GM19193 (cell line): ENCODE measurements around the gene GNG4.

Experiments
- POLR2A ChIP-seq: IDR thresholded peaks from 4 replicates; pipeline ENCODE4 v1.6.1; 2011; ENCODE audit not compliant: insufficient read depth, insufficient read length; ENCODE audit errors: extremely low read depth

The GNG4 gene

GRCh38 chr1:235642011-235642942, 7.3 kb downstream of the GNG4 start:
- no peak for TF ChIP-seq POLR2A

GRCh38 chr1:235640580-235640979, 9.0 kb downstream of the GNG4 start:
- no peak for TF ChIP-seq POLR2A

- TF ChIP-seq POLR2A: no peak
These were observed 10.1 kb downstream of the GNG4 start for GRCh38 chr1:235639226-235640205.

- no peak for TF ChIP-seq POLR2A
These were observed 11.6 kb downstream of the GNG4 start for GRCh38 chr1:235637756-235638534.

GRCh38 chr1:235635938-235636662, 13.5 kb downstream of the GNG4 start:
- no peak for TF ChIP-seq POLR2A

DNA sequence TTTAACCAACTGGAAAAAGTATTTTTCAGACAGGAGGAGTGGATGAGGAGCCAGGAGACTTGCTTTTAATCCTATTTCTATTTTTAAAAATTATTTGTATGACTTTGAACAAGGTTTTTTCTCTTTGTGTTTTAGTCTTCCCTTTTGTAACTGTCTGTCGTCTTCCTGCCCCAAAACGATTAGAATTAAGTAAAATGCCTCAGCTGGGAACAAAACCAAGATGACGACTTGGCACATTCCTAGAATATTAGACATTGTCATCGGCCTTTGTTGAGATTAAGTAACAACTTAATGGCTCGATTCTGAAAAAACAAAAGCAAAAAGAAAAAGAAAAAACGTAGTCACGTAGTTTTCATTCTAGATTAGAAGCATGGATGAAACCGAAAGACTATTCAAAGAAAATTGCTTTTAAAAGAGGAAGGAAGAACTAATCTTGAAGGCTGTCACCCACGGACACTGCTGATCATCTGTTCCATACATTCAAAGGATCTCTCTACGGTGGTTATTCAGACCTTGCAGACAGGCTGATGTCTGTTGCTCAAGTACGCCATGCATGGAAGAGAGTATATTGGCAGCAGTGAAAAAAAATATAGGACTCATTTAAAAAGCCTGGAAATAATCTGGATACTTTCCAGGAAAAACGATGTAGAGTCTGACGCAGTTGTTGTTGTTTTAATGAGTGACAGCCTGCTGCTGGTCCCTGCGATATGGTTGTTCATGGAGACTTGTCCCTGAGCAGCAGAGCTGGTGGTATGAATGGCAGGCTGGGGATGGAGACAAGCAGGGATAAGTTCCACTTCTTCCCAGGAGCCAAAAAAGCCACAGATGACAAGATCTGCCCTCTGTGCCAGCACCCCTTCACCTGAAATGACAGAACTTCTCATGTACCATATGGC, 16.8 kb downstream of the GNG4 start:
- no peak for TF ChIP-seq POLR2A

DNA sequence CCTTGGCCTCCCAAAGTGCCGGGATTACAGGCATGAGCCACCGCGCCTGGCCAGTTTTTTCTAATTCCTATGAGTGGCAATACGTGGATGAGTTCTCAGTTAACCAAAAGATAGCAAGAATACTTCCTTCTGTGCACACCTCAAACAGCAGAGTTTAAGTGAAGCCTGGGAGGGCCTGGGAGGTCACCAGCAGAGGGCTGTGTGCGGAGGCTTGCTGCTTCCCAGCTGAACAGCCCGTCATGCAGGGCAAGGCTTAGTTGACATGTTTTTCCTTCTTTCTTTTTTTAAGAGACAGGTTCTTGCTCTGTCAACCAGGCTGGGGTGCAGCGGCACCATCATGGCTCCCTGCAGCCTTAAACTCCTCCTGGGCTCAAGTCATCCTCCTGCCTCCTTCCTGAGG, 17.8 kb downstream of the GNG4 start:
- TF ChIP-seq POLR2A: no peak

DNA sequence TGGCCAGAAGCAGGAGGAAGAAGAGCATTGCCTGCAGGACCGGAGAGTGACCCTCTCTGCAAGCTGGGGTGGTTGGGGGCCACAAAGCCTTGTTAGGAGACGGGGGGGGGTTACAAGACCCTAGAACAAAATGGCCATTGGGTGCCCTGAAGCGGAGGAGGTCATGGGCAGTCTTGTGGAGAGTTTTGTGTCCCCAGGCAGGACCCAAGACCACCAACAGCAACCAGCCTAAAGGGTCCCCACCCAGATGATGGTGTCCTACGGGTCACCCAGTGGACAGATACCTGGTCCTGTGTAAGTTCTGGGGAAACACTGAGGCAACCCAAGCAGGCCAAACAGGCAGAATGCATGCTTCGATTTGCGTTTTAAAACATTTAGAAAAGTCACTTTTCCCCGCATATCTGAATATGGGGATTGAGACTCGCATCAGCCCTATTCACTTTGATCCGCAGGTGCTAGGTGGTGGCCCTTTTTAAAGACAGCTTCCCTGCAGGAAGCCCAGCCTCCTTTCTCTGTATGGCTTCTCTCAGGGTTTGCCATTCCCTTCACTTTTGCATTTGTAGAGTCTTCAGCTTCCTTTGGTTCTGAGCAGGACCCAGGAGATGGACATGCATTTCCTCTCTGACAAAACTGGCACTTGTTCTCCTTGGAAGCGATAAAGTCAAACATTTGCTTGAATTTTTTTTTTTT, 21.1 kb downstream of the GNG4 start:
- no peak for TF ChIP-seq POLR2A

- TF ChIP-seq POLR2A: no peak
These were observed 23.8 kb downstream of the GNG4 start for GRCh38 chr1:235625831-235626230.

GRCh38 chr1:235625340-235625739, 24.2 kb downstream of the GNG4 start:
- no peak for TF ChIP-seq POLR2A

- no peak for TF ChIP-seq POLR2A
These were observed 24.8 kb downstream of the GNG4 start for GRCh38 chr1:235624721-235625333.
